Measurements from ENCODE around the gene GTSE1. TPM values are rescaled to one million over a fixed set of nuclear protein-coding genes. Genes with fewer than 3 reads are reported as not detected.
A peak's percentile ranks its signal among the peaks of the same experiment; 100 is the strongest.

Gene GTSE1
- under 1 TPM in 1 of 2 donors, not detected in 1; 0.26 TPM for total RNA-seq

GRCh38 chr22:46296257-46297150 lies at the start of gene GTSE1:
TSS of gene GTSE1 (plus strand) at chr22:46296870. CDS start at chr22:46297401, 531 bp downstream.
- ATAC-seq = peak; percentile 99
- peak; percentile 97 to 99 (median 99) for DNase-seq
- Histone ChIP-seq H3K27me3 (no peaks in the 10 kb centered on the region), H3K4me1 (peaks cover 18% of the 10 kb centered on the region), H3K4me3 (peak within 1 kb of the TSS; percentile 0 to 14), H3K27ac (peak within 1 kb of the TSS; percentile 63 to 92 (median 87)), H3K36me3 (replicated peaks in 1 of 2; ENCODE audit: insufficient read depth in 1 of 2, low read depth in 2 of 2) (peaks cover 0 to 2% of the 10 kb centered on the region in 2 donors), H3K9me3 (no peaks in the 10 kb centered on the region)
- intact Hi-C loops (cut with DNase I) = no loop called here
- TF ChIP-seq CTCF (IDR thresholded peaks at IDR 0.05) (peak in 5 of 7 experiments; percentile 8 to 50 (median 39)), POLR2A (IDR thresholded peaks at IDR 0.05) (peak; percentile 26 to 88 (median 80))
- 3 to 4% methylated on average over 26 to 49 of the region's 76 CpGs for WGBS, 2 donors

GRCh38 chr22:46247443-46247975 lies 49.2 kb upstream of the GTSE1 start:
- H3K27me3 ChIP-seq = no peaks in the 10 kb centered on the region
- no peak overlapping the region for H3K27ac ChIP-seq
- intact Hi-C loops (cut with DNase I) = loop anchor here (10.0 kb wide), 1 partner anchor 93 kb away; the partner anchor contains the start of gene PPARA
- TF ChIP-seq CTCF (IDR thresholded peaks at IDR 0.05) = no peak
- no peak for TF ChIP-seq POLR2A (IDR thresholded peaks at IDR 0.05)
- ATAC-seq = no peak
- DNase-seq = no peak
- H3K4me1 ChIP-seq = peaks cover 25% of the 10 kb centered on the region
- H3K36me3 ChIP-seq (replicated peaks in 1 of 2; ENCODE audit: insufficient read depth in 1 of 2, low read depth in 2 of 2) = no peaks in the 10 kb centered on the region
- no peaks in the 10 kb centered on the region for H3K9me3 ChIP-seq
- H3K4me3 ChIP-seq = no peak overlapping the region
- 67 to 80% methylated on average over 1 to 2 of the region's 2 CpGs for WGBS, 2 donors

- Histone ChIP-seq H3K27me3 (no peaks in the 10 kb centered on the region), H3K36me3 (replicated peaks in 1 of 2; ENCODE audit: insufficient read depth in 1 of 2, low read depth in 2 of 2) (no peaks in the 10 kb centered on the region), H3K4me1 (peaks cover 23% of the 10 kb centered on the region), H3K4me3 (peak within 1 kb of the TSS; percentile 57 to 74), H3K27ac (peak within 1 kb of the TSS; percentile 59 to 87 (median 80)), H3K9me3 (no peaks in the 10 kb centered on the region)
- intact Hi-C loops (cut with DNase I) = no loop called here
- ATAC-seq (peak; percentile 96), DNase-seq (peak; percentile 90 to 93 (median 91))
- WGBS, 2 donors = 1 to 3% methylated on average over 17 to 88 of the region's 89 CpGs
- peak; percentile 71 to 81 (median 74) for TF ChIP-seq POLR2A (IDR thresholded peaks at IDR 0.05)
- TF ChIP-seq CTCF (IDR thresholded peaks at IDR 0.05) = peak in 3 of 7 experiments; percentile 2 to 21 (median 9)
Observed at GRCh38 chr22:46250035-46250782, 46.5 kb upstream of the GTSE1 start, which contains the start of gene CDPF1. TSS of gene CDPF1 (minus strand) at chr22:46250293. CDS start at chr22:46248284, 2,009 bp downstream.

- 0 to 8% methylated on average over 6 to 24 of the region's 25 CpGs for WGBS, 2 donors
- H3K27ac ChIP-seq = peak overlapping the region in 3 of 4 donors; percentile 76 to 87 (median 85)
- H3K4me3 ChIP-seq = peak overlapping the region; percentile 57 to 74
- H3K27me3 ChIP-seq = no peaks in the 10 kb centered on the region
- ATAC-seq (peak; percentile 12), DNase-seq (peak in 1 of 4 donors; percentile 20)
- no peaks in the 10 kb centered on the region for H3K9me3 ChIP-seq
- intact Hi-C loops (cut with DNase I) = no loop called here
- no peaks in the 10 kb centered on the region for H3K36me3 ChIP-seq (replicated peaks in 1 of 2; ENCODE audit: insufficient read depth in 1 of 2, low read depth in 2 of 2)
- TF ChIP-seq CTCF (IDR thresholded peaks at IDR 0.05) (no peak), POLR2A (IDR thresholded peaks at IDR 0.05) (no peak)
- H3K4me1 ChIP-seq = peaks cover 17% of the 10 kb centered on the region
Observed at GRCh38 chr22:46250783-46251125, 45.9 kb upstream of the GTSE1 start.
